Urothelium cell line (cell line): ENCODE results near the gene STK11.

Source experiments
- DNase-seq: peaks from one replicate; pipeline ENCODE4 v3.0.0; 2011; ENCODE audit warnings: low spot score, mixed read lengths
- FAIRE-seq: peaks from 2 replicates; lab custom pipeline; 2011; peaks lifted over from hg19 to GRCh38; lab: Jason Lieb, UNC

STK11 gene, protein sequence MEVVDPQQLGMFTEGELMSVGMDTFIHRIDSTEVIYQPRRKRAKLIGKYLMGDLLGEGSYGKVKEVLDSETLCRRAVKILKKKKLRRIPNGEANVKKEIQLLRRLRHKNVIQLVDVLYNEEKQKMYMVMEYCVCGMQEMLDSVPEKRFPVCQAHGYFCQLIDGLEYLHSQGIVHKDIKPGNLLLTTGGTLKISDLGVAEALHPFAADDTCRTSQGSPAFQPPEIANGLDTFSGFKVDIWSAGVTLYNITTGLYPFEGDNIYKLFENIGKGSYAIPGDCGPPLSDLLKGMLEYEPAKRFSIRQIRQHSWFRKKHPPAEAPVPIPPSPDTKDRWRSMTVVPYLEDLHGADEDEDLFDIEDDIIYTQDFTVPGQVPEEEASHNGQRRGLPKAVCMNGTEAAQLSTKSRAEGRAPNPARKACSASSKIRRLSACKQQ

DNA sequence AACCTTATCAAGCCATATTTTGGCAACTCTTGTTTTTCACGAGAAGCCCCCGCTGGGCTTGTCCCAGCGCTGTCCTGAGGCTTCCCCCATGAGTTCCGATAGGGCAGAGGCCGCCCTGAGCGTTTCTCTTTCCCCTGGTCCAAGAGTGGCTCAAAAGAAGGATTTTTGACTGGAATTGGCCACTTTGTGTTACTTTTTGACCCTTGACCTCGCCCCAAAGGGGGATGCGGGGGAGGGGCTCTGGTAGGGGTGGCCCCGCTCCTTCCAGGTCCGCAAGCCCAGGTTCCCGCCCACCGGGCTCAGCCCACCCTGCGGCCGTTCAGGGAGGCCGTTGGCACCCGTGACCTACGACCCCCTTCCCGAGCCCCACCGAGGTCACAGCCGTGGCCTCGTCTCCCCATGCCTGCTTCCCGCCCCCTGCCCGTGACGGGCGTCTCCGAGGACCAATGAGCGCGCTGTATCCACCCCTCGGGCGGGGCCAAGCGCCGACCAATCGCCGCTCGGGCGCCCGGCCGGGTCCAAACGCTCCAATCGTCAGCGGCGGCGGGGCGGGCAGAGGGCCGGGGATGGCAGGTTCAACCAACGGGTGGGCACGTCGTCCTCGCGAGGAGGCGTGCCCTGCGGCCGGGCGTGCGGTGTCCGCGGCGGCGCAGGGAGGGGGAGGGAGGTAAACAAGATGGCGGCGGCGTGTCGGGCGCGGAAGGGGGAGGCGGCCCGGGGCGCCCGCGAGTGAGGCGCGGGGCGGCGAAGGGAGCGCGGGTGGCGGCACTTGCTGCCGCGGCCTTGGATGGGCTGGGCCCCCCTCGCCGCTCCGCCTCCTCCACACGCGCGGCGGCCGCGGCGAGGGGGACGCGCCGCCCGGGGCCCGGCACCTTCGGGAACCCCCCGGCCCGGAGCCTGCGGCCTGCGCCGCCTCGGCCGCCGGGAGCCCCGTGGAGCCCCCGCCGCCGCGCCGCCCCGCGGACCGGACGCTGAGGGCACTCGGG is at the start of gene STK11:
TSS of gene STK11 (plus strand) at position 665 of the 986 bp plus-strand sequence. CDS start 1,136 bp downstream, outside the sequence.
- FAIRE-seq (peak; percentile 70), DNase-seq (peak; percentile 98)

DNA sequence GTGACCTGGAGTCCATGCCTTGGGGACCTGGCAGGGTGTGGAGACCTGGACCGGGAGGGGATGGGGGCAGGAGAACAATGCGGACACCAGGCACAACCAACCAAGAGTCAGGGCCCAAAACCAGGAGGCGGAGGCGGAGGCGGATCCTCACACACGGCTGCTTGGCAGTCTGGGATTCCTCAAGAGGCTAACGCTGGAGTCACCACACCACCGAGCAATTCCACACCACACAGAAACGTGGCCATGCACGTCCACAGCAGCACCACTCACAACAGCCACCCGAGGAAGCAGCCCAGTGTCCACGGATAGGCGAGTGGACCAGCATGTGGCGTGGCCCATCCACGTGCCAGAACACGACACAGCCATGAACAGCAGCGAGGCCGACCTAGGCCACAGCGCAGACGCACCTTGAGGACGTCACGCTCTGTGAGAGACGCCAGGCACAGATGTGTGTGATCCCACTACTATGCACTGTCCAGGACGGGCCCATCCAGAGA is 49.2 kb upstream of the STK11 start:
- FAIRE-seq (no peak), DNase-seq (no peak)

DNA sequence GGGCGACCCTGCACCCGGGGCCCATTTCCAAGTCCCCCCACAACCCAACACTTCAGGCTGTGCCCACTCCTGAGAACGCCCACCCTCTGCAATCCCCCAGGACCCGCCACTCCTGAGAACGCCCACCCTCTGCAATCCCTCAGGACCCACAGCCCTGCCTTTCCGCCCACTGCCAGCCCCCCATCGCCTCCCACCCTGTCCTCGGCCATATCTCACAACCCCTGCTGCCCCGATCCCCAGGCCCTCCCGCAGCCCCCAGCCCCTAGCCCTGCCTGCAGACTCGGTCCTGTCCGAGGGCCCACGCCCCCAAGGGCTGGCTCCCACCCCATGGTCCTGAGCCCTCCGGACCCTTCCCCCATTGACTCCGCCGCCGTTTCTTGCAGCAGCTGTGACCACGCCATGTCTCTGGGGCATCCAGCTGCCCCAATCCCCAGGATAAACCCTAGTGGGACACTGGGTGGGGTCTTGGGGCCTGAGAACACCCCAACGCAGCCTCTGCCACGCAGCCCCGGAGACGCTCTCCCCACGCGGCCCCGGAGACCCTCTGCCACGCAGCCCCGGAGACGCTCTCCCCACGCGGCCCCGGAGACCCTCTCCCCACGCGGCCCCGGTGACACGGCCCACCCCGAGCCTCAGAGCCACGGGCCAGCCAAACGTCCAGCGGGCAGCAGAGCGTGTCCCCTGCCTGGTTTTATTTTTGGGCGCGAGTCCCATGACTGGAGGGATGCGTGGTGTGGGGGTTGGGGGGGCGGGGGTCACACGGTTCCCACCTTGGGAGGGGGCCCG is 48.6 kb upstream of the STK11 start:
- no peak for FAIRE-seq
- no peak for DNase-seq

DNA sequence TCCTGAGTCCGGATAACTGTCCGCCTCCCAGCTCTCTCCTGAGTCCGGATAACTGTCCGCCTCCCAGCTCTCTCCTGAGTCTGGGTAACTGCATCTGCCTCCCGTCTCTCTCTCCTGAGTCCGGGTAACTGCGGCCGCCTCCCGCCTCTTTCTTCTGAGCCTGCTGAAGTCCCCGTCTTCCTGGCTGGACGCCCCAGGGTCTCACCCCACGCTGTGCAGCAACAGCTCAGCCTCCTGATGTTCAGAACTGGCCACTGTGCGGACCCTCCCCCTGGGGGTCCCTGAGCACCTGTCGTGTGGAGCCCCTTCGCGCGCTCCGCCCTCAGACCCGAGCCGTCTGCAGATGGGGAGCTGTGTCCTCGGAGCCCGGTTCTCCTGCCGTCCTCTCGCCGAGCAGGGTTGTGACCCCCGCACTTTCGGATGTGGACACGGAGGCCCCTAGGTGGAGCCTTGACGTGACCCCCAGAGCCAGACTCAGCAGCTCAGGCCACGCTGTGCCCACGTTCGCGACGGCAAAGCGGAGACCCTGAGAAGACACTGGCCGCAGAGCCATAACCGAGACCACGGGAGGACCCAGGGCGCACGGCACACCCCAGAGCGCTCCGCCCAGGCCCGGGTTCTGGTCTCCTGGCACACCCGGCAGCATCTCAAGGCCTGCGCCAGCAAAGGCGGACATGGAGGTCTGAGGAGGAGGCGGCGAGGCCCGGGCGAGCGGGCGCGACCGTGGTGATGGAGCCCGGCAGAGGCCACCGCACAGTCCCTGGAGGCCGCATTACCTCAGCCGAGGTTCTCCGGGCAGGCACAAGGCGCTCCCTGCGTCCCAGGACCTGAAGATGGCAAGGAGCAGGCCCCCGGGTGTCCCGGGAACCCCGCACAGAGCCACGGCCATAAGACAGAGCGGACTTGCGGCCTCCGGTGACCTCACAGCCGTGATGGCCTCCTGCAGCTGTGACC is 47.4 kb upstream of the STK11 start:
- no peak for FAIRE-seq
- DNase-seq = no peak

DNA sequence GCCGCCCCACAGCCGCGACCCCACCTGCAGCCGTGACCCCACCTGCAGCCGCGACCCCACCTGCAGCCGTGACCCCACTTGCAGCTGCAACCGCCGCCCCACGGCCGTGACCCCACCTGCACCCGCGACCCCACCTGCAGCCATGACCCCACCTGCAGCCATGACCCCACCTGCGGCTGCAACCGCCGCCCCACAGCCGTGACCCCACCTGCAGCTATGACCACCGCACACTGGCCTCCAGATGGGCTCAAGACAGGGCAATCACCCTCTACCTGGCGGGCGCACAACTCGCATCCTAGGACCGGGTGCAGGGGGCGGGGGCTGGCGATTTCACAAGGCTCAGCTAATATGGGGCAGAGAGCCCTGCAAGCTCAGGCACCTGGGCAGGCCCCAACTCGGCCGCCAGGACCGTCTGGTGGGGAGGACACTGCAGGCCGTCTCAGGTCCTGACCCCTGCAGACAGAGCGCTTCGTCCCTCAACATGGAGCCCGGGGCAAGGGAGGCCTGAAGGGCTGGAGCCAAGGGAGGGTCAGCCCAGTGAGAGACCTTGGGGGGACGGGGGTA is 46.6 kb upstream of the STK11 start:
- FAIRE-seq = no peak
- DNase-seq = no peak

DNA sequence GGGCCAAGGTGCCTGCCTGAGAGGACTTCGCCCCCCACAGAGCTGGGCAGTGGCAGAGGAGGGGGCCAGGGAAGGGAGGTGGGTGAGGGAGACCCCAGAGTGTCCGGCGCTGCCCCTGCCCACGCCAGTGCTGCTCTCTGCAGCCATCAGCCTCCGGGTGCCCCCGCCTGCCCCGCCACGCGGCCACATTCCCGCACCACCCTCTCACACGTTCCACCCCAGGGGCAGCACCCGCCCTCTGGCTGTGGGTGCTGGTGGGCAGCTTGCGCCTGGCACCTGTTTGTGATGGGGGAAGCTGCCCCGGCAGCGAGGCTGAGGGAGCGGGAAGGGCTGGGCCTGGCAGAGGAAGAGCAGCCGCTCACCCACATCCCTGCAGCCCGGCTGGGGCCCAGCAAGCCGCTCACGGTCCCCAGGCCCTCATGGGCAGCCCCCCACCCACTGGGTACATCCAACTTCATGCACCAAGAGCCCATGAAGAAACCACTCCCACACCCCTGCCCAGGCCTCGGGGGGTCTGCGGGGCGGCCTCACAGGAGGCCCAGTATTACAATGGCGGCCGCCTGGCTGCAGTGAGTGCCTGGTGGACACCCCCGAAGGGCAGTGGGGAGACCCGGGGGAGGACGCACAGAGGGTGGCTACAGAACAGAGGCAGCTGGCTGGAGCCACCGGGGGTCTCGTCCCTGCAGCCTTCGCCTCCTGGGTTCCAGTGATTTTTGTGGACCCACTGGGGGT is 45.5 kb upstream of the STK11 start:
- DNase-seq = no peak
- no peak for FAIRE-seq

DNA sequence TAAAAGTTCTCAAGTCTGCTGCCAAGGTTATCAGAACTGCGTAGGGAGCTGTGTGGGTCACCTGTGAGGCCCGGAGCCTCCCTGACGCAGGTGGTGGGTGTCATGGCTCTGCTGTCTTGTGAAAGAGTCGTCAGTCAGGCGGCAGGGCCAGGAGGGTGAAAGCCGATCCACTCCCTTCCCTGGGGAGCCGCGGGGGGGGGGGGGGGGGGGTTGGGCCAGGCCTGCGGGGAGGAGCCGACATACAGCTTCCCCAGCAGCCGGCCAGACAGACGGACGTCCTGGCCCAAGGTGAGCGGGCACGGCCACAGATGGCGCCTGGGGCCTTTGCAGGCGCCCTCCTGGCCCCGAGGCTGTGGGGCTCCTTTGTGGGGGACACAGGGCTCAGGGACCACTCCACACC is 43.9 kb upstream of the STK11 start:
- DNase-seq (peak; percentile 61), FAIRE-seq (no peak)

DNA sequence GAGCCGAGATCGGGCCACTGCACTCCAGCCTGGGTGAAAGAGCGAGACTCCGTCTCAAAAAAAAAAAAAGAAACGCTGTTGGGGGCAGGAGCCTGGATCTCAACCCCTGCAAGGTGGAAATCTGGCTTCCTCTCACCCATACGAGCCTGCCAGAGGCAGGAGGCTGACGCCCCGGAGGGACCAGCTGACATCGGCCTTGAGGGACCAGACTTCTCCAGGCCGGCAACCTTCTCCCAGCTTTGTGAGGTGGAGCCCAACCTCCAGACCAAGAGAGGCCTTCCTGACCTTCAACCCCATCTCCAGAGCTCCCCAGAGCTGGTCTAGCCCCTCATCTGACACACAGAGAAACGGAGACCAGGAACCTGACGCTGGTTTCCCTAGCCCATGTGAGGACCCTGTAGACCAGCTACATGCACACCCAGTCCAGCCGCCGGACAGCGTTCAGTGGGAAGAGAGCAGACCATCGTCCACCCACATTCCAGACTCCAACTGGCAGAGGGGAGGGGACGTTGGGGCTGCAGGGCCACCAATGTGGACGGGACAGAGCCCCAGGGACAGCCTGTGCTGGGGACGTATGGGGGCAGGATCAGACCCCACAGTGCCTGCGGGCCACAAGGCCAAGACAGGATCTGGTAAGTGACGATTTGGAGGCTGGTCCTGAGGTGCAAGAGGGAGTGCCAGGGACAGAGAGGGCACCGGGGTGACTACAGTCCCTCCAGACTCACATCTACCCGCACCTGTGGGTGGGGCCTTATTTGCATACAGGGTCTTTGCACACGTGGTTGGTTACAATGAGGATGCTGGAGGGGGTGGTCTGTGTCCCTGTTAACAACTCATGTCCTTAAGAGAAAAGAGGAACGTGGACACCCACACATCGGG is 42.9 kb upstream of the STK11 start:
- no peak for DNase-seq

DNA sequence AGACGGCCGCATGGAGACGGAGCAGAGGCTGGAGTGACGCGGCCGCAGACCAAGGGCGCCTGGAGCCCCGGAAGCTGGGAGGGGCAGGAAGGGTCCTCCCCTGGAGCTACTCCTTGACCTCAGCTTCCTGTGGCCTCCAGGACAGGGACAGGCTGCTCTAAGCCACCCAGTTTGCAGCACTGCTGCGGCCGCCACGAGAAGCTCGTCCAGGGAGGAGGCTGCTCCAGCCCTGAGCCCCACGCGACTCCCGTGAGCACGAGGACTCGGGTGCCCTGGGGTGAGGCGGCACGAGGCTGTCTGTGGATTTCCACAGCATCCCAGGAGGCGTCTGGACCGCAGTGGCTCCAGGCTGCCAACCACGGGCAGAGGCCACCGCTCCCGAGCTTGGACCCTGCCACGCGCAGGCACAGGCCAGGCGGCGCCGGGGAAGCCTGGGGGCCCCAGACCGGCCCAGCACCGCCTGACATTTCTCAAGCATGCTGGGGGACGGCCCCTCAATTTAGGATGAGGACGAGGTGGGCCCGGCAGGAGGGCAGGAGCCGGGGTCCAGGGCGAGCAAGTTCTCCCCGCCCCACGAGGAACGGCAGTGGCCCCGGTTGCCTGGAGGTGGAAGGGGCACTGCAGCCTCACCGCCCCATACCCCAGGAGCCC is 42.2 kb upstream of the STK11 start:
- no peak for DNase-seq
- FAIRE-seq = no peak

More for the DNA sequence above, 42.9 kb upstream of the STK11 start:
- FAIRE-seq = no peak

DNA sequence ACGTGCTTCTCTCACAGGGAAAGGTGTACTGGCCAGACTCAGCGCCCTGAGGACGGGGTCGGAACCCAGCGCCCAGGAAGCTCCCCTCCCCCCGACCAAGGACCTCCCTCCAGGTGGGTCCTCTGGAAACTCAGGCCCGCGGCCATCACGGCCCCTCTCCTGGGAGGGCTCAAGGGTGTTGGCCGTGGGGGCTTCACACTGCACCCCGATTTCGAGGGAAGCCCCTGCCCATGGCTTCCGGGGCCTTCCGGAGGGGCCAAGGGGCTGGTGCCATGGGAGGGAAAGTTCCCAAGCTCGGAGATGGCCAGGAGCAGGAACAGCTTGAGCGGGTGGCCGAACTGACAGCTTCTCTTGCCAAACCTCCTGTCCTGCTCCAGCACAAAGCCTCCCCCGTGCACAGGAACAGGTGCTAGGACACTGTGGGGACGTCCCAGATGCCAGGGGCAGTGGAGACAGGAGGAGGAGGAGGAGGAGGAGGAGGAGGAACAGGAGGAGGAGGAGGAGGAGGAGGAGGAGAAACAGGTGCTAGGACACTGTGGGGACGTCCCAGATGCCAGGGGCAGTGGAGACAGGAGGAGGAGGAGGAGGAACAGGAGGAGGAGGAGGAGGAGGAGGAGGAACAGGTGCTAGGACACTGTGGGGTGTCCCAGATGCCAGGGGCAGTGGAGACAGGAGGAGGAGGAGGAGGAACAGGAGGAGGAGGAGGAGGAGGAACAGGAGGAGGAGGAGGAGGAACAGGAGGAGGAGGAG is 41.5 kb upstream of the STK11 start:
- DNase-seq (no peak), FAIRE-seq (no peak)

DNA sequence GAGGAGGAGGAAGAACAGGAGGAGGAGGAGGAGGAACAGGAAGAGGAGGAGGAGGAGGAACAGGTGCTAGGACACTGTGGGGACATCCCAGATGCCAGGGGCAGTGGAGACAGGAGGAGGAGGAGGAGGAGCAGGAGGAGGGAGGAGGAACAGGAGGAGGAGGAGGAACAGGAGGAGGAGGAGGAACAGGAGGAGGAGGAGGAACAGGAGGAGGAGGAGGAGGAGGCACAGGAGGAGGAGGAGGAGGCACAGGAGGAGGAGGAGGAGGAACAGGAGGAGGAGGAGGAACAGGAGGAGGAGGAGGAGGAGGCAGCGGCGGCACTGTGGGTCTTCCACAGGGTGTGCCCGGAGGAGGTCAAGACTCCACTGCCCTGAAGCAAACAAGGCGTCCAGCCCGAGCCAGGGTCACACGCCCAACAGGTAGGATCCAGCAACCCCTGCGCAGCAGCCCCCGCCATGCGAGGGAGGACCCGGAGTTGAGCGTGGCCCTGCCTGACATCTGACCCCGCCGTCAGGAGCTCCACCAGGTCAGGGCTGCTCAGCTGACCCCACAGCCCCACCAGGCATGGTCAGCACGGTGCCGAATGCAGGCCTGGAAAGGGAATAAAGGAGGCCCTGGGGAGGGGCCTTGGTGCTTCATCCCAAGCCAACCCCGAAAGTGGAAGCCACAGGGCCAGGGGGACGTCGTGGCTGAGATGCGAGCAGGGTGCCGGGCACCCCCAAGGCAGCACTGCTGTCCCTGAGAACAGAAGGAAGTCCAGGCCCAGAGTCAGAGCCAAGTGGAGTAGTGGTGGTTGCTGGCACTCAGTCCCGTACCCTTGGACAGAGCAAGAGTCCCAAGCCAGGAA is 40.7 kb upstream of the STK11 start:
- no peak for DNase-seq
- no peak for FAIRE-seq

DNA sequence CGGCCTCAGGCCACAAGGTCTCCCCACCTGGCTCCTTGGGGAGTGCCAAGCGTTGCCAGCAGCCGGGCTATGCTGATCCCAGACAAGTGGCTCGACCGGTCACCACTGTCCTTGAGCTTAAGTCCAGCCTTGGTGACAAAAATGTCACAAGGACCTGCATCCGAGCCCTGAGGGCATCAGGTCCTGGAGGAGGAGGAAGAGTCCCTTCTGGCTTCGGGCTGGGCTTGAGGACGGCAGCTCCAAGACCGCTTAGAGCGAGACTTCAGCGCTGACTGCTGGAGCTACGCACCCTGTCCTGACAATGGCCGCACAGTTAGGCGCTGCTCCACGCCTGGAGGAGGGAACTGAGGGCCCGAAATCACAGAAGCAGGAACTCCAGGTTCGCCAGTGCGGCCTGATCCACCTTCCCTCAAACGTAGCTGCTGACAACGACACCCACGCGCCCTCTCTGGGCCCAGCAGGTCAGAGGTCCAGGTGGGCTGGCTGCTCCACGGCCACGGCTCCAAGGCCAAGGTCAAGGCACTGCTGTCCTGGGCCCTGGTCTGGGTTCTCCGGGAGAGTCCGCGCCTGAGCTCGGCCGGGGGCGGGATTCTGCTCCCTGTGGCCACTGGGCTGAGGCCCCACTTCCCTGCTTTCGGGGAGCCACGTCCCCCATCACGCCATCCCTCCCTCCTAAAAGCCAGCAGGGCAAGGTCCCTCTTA is 38.6 kb upstream of the STK11 start:
- FAIRE-seq (no peak), DNase-seq (no peak)

DNA sequence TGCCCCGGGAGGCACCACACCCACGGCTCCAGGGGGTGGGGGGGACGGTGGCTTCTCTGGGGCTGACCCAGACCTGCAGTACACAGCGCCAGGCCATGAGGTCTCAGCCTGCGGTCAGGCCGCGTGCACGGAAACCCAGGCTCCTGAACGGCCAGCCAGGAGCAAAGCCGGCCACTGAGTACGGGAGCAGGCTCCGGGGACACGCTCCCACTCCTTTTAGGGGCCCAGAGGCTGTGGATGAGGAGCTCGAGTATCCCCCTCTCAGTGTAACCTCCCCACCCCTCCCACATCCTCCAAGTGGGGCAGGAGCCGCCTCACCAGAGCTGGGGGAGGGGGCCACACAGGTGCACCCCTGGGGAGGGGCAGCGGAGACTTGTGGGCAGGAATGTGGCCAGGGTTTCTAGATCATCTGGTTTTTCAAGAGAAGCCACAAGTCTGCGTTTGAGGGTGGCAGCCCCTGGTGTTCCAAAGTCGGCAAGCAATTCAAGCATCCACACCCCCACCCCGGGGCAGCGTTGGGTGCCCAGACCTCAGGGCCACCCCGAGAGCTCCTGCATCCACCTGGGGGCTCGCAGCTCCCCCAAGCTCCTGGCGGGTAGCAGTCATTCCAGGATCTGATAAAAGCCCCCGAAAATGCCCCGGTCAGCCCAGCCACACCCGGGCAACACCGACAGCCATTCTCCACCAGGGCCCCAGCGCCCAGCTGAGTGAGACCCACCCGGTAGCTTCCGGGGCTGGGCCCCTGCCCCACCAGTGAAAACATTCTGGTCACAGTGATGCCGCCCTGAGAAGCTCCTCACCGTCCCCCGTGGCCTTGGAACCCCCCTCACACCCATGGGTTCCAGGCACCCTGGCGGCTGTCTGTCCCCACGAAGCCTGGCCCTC is 37.6 kb upstream of the STK11 start:
- FAIRE-seq = no peak
- no peak for DNase-seq
